PC-9 (cell line): ENCODE data around the gene FMO4. TPM values are rescaled to one million over a fixed set of nuclear protein-coding genes. Genes with fewer than 3 reads are reported as not detected.

ENCODE experiments used
- BruUV-seq: library from RNA; stranded (reverse); fragments of 400-500 nt; replicated peaks from 2 replicates; lab custom pipeline; 2021; lab: Mats Ljungman, UMichigan
- CTCF ChIA-PET: fragments of 300-600 bp; sonication (Branson Sonifier 250); formaldehyde crosslinking; loops from one replicate; lab custom pipeline; 2022; ENCODE audit warnings: antibody characterized with exemption; lab: Charles Lee
- POLR2A ChIA-PET: fragments of 300-600 bp; sonication (Branson Sonifier 250); formaldehyde crosslinking; loops from one replicate; lab custom pipeline; 2022; ENCODE audit warnings: antibody characterized with exemption; ENCODE audit not compliant: unreplicated experiment; lab: Charles Lee
- DNase-seq, 2 experiments: peaks; one replicate each; pipeline versions ENCODE4 v3.0.0 to v3.0.0-alpha.2; 2015 to 2022; ENCODE audit warnings: mixed read lengths in 1 of 2
- H2AFZ ChIP-seq: fragments of 200-600 bp; sonication (generic); 2 replicates; pipeline ENCODE4 v1.8.1; 2017; ENCODE audit warnings: antibody characterized with exemption
- H3F3A ChIP-seq: fragments of 200-600 bp; sonication (generic); 2 replicates; pipeline ENCODE4 v1.8.1; 2017; ENCODE audit warnings: antibody characterized with exemption, mild to moderate bottlenecking, low read depth; ENCODE audit not compliant: insufficient read depth
- H3K27ac ChIP-seq: fragments of 200-600 bp; sonication (generic); 2 replicates; pipeline ENCODE4 v1.6.1; 2016; ENCODE audit warnings: mixed run types
- H3K27me3 ChIP-seq: fragments of 200-600 bp; sonication (generic); 2 replicates; pipeline ENCODE4 v1.6.1; 2016; ENCODE audit warnings: low read depth, mixed run types; ENCODE audit not compliant: insufficient read depth
- H3K36me3 ChIP-seq: fragments of 200-600 bp; sonication (generic); 2 replicates; pipeline ENCODE4 v1.6.1; 2016; ENCODE audit warnings: low read depth, mixed run types
- H3K4me1 ChIP-seq: fragments of 200-600 bp; sonication (generic); replicated peaks from 2 replicates; pipeline ENCODE4 v1.6.1; 2016; ENCODE audit warnings: mixed run types; ENCODE audit not compliant: insufficient read depth
- H3K4me2 ChIP-seq: fragments of 200-600 bp; sonication (generic); 2 replicates; pipeline ENCODE4 v1.6.1; 2017; ENCODE audit warnings: mixed run types
- H3K4me3 ChIP-seq: fragments of 200-600 bp; sonication (generic); 2 replicates; pipeline ENCODE4 v1.6.1; 2016; ENCODE audit warnings: mixed run types
- H3K79me2 ChIP-seq: fragments of 200-600 bp; sonication (generic); 2 replicates; pipeline ENCODE4 v1.6.1; 2017; ENCODE audit warnings: low read depth, mixed run types
- H3K9me2 ChIP-seq: fragments of 200-600 bp; sonication (generic); 2 replicates; pipeline ENCODE4 v1.8.1; 2017; ENCODE audit warnings: mild to moderate bottlenecking; ENCODE audit not compliant: insufficient read depth
- H3K9me3 ChIP-seq: fragments of 200-600 bp; sonication (generic); 2 replicates; pipeline ENCODE4 v1.8.1; 2016; ENCODE audit warnings: low read depth; ENCODE audit not compliant: insufficient read depth
- H4K20me1 ChIP-seq: fragments of 200-600 bp; sonication (generic); 2 replicates; pipeline ENCODE4 v1.8.1; 2017; ENCODE audit not compliant: insufficient read depth
- CTCF ChIP-seq: fragments of 200-600 bp; sonication (generic); conservative IDR thresholded peaks from 2 replicates; pipeline ENCODE4 v1.6.1; 2017; ENCODE audit warnings: mixed run types, antibody characterized with exemption, mild to moderate bottlenecking, moderate library complexity
- EZH2 ChIP-seq: fragments of 200-600 bp; sonication (generic); IDR thresholded peaks from 2 replicates; pipeline ENCODE4 v1.8.0; 2017; ENCODE audit warnings: antibody characterized with exemption, low read depth
- intact Hi-C: fragments of 100-400 bp; cut with micrococcal nuclease; formaldehyde crosslinking; loops from one replicate; pipeline ENCODE4 v1.10.0; 2022; ENCODE audit not compliant: unreplicated experiment
- total RNA-seq: library from RNA; stranded (reverse); gene quantifications from 2 replicates; pipeline ENCODE4 v1.2.3, GENCODE V29; 2021

FMO4 gene
- total RNA-seq, 1 experiment from 2014 or later, result 0.61 TPM

GRCh38 chr1:171345536-171345935 is 31.6 kb downstream of the FMO4 start:
- H3K27ac ChIP-seq, result no peak overlapping the region
- H3K9me2 ChIP-seq, result no peaks in the 10 kb centered on the region; the same call in 1 of the 2 replicates
- H3K36me3 ChIP-seq, result no peaks in the 10 kb centered on the region
- no TSS peak for BruUV-seq
- TF ChIP-seq EZH2 (no peak), CTCF (no peak)
- no peak for DNase-seq
- no peaks in the 10 kb centered on the region for H4K20me1 ChIP-seq
- no peaks in the 10 kb centered on the region for H3K79me2 ChIP-seq
- H3K4me1 ChIP-seq, result no peaks in the 10 kb centered on the region
- no peaks in the 10 kb centered on the region for H3K27me3 ChIP-seq
- intact Hi-C loops, result no loop called here
- ChIA-PET CTCF (no interaction called here), POLR2A (no interaction called here)
- no peaks in the 10 kb centered on the region for H3F3A ChIP-seq
- H2AFZ ChIP-seq, result no peak overlapping the region
- no peak overlapping the region for H3K4me3 ChIP-seq
- H3K9me3 ChIP-seq, result no peaks in the 10 kb centered on the region
- H3K4me2 ChIP-seq, result no peak overlapping the region

DNA sequence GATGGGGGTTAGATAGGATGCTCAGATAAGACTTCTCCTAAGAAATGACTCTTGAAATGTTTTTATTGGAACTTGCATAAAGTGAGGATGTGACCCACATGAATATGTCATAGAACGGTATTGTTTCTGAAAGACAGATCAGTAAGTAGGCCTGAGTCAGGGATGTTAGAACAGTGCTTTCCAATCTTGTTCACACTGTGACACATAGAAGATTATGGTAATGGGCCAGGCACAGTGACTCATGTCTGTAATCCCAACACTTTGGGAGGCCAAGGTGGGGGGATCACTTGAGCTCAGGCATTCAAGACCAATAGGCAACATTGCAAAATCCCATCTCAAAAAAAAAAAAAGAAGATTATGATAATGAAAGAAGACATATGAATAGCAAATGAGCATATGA is 32.9 kb downstream of the FMO4 start:
- Histone ChIP-seq H3K36me3 (no peaks in the 10 kb centered on the region), H3K27ac (no peak overlapping the region), H3K4me2 (no peak overlapping the region), H2AFZ (no peak overlapping the region), H3K4me1 (no peaks in the 10 kb centered on the region), H3K27me3 (no peaks in the 10 kb centered on the region), H4K20me1 (no peaks in the 10 kb centered on the region), H3K4me3 (no peak overlapping the region), H3K79me2 (no peaks in the 10 kb centered on the region), H3K9me3 (no peaks in the 10 kb centered on the region), H3F3A (no peaks in the 10 kb centered on the region), H3K9me2 (no peaks in the 10 kb centered on the region; the same call in 1 of the 2 replicates)
- ChIA-PET CTCF (no interaction called here), POLR2A (no interaction called here)
- intact Hi-C loops, result no loop called here
- BruUV-seq, result no TSS peak
- DNase-seq, result no peak
- TF ChIP-seq EZH2 (no peak), CTCF (no peak)

GRCh38 chr1:171350594-171350993 is 36.6 kb downstream of the FMO4 start:
- H3F3A ChIP-seq, result no peaks in the 10 kb centered on the region
- DNase-seq, result no peak
- BruUV-seq, result no TSS peak
- H3K27ac ChIP-seq, result no peak overlapping the region
- TF ChIP-seq CTCF (no peak), EZH2 (no peak)
- no peaks in the 10 kb centered on the region for H3K9me3 ChIP-seq
- H3K4me3 ChIP-seq, result no peak overlapping the region
- no peaks in the 10 kb centered on the region for H3K4me1 ChIP-seq
- no peaks in the 10 kb centered on the region for H3K27me3 ChIP-seq
- H3K9me2 ChIP-seq, result no peaks in the 10 kb centered on the region; the same call in 1 of the 2 replicates
- no peak overlapping the region for H2AFZ ChIP-seq
- intact Hi-C loops, result no loop called here
- CTCF ChIA-PET, result no interaction called here
- POLR2A ChIA-PET, result no interaction called here
- no peaks in the 10 kb centered on the region for H4K20me1 ChIP-seq
- H3K36me3 ChIP-seq, result no peaks in the 10 kb centered on the region
- H3K79me2 ChIP-seq, result no peaks in the 10 kb centered on the region
- H3K4me2 ChIP-seq, result no peak overlapping the region
